H9 (cell line): ENCODE results near the gene SLC1A5. TPM values are rescaled to one million over a fixed set of nuclear protein-coding genes. Genes with fewer than 3 reads are reported as not detected.

Experiments used
- DNase-seq: peaks from one replicate; pipeline ENCODE4 v3.0.0-alpha.2; 2017
- H2AFZ ChIP-seq: one replicate; pipeline ENCODE4 v1.6.1; 2013; ENCODE audit warnings: mild to moderate bottlenecking, low read length, control low read depth, moderate library complexity
- H2AK5ac ChIP-seq: 2 replicates; pipeline ENCODE4 v1.6.1; 2013; ENCODE audit warnings: low read length, control low read depth, mixed read lengths; ENCODE audit not compliant: insufficient read length
- H2BK120ac ChIP-seq: one replicate; pipeline ENCODE4 v1.6.1; 2013; ENCODE audit warnings: low read depth, mild to moderate bottlenecking, low read length, control low read depth, inconsistent platforms; ENCODE audit not compliant: poor library complexity, severe bottlenecking
- H2BK12ac ChIP-seq: 2 replicates; pipeline ENCODE4 v1.6.1; 2013; ENCODE audit warnings: low read length, control low read depth, mixed read lengths, low read depth; ENCODE audit not compliant: insufficient read length
- H2BK15ac ChIP-seq: 2 replicates; pipeline ENCODE4 v1.6.1; 2013; ENCODE audit warnings: low read depth, low read length, control low read depth
- H2BK20ac ChIP-seq: one replicate; pipeline ENCODE4 v1.6.1; 2013; ENCODE audit warnings: low read depth, mild to moderate bottlenecking, low read length, control low read depth, inconsistent platforms; ENCODE audit not compliant: poor library complexity, severe bottlenecking
- H2BK5ac ChIP-seq: 2 replicates; pipeline ENCODE4 v1.6.1; 2013; ENCODE audit warnings: low read length, control low read depth, mixed read lengths; ENCODE audit not compliant: insufficient read length
- H3K14ac ChIP-seq: 2 replicates; pipeline ENCODE4 v1.6.1; 2013; ENCODE audit warnings: low read length, control low read depth; ENCODE audit not compliant: insufficient read depth
- H3K18ac ChIP-seq: 2 replicates; pipeline ENCODE4 v1.6.1; 2013; ENCODE audit warnings: low read depth, mild to moderate bottlenecking, mixed read lengths, low read length, control low read depth; ENCODE audit not compliant: insufficient read length
- H3K23ac ChIP-seq: 2 replicates; pipeline ENCODE4 v1.6.1; 2013; ENCODE audit warnings: low read length, control low read depth, mixed read lengths, low read depth; ENCODE audit not compliant: insufficient read length
- H3K23me2 ChIP-seq: 2 replicates; pipeline ENCODE4 v1.6.1; 2013; ENCODE audit warnings: low read depth, mild to moderate bottlenecking, mixed read lengths, low read length, control low read depth; ENCODE audit not compliant: insufficient read length, poor library complexity, severe bottlenecking
- H3K27ac ChIP-seq: 2 replicates; pipeline ENCODE4 v1.5.1; 2013; ENCODE audit warnings: low read length, control low read depth, mixed read lengths, low read depth; ENCODE audit not compliant: insufficient read length
- H3K27me3 ChIP-seq: 2 replicates; pipeline ENCODE4 v1.6.1; 2013; ENCODE audit warnings: low read length, control low read depth, inconsistent platforms; ENCODE audit not compliant: insufficient read depth
- H3K4ac ChIP-seq: 2 replicates; pipeline ENCODE4 v1.6.1; 2013; ENCODE audit warnings: low read depth, mild to moderate bottlenecking, control low read depth, inconsistent platforms, low read length, moderate library complexity
- H3K4me1 ChIP-seq: 2 replicates; pipeline ENCODE4 v1.6.1; 2013; ENCODE audit warnings: low read length, control low read depth, inconsistent platforms; ENCODE audit not compliant: insufficient read depth
- H3K4me2 ChIP-seq: 2 replicates; pipeline ENCODE4 v1.6.1; 2013; ENCODE audit warnings: low read length, control low read depth, mixed read lengths; ENCODE audit not compliant: insufficient read length, insufficient read depth
- H3K56ac ChIP-seq: 2 replicates; pipeline ENCODE4 v1.6.1; 2013; ENCODE audit warnings: low read depth, mild to moderate bottlenecking, mixed read lengths, low read length, control low read depth; ENCODE audit not compliant: insufficient read length
- H3K79me1 ChIP-seq: 2 replicates; pipeline ENCODE4 v1.6.1; 2013; ENCODE audit warnings: low read depth, mild to moderate bottlenecking, moderate library complexity, low read length, control low read depth, inconsistent platforms; ENCODE audit not compliant: insufficient read depth, poor library complexity, severe bottlenecking
- H3K79me2 ChIP-seq: 2 replicates; pipeline ENCODE4 v1.6.1; 2013; ENCODE audit warnings: low read length, control low read depth, inconsistent platforms; ENCODE audit not compliant: insufficient read depth
- H3K9ac ChIP-seq: 2 replicates; pipeline ENCODE4 v1.6.1; 2013; ENCODE audit warnings: low read length, control low read depth, mixed read lengths; ENCODE audit not compliant: insufficient read length; ENCODE audit errors: extremely low read depth
- H3K9me3 ChIP-seq: one replicate; pipeline ENCODE4 v1.6.1; 2013; ENCODE audit warnings: low read depth, low read length, inconsistent platforms; ENCODE audit not compliant: control insufficient read depth
- H3T11ph ChIP-seq: one replicate; pipeline ENCODE4 v1.6.1; 2013; ENCODE audit warnings: mild to moderate bottlenecking, low read length, control low read depth, inconsistent platforms
- H4K20me1 ChIP-seq: one replicate; pipeline ENCODE4 v1.6.1; 2013; ENCODE audit not compliant: control insufficient read depth, insufficient read length, insufficient read depth
- H4K5ac ChIP-seq: 2 replicates; pipeline ENCODE4 v1.6.1; 2013; ENCODE audit warnings: low read depth, mild to moderate bottlenecking, mixed read lengths, low read length, control low read depth; ENCODE audit not compliant: insufficient read length
- H4K8ac ChIP-seq: replicated peaks from 2 replicates; pipeline ENCODE4 v1.6.1; 2013; ENCODE audit warnings: low read length, control low read depth, mixed read lengths, low read depth; ENCODE audit not compliant: insufficient read length
- H4K91ac ChIP-seq: 2 replicates; pipeline ENCODE4 v1.6.1; 2013; ENCODE audit warnings: low read depth, mild to moderate bottlenecking, moderate library complexity, mixed read lengths, low read length, control low read depth; ENCODE audit not compliant: insufficient read length
- H3K27ac Mint-ChIP-seq, 3 experiments: 2 replicates in 2 of 3; 3 replicates in 1 of 3; pipeline ENCODE4 v1.8.0; 2020 to 2021; ENCODE audit warnings: mixed read lengths in 3 of 3, mild to moderate bottlenecking in 1 of 3, moderate library complexity in 1 of 3
- H3K27me3 Mint-ChIP-seq: 2 replicates; pipeline ENCODE4 v1.8.0; 2021; ENCODE audit warnings: low read depth, mild to moderate bottlenecking, moderate library complexity, mixed read lengths
- H3K36me3 Mint-ChIP-seq, 3 experiments: 2 replicates in 2 of 3; 3 replicates in 1 of 3; pipeline ENCODE4 v1.8.0; 2020 to 2021; ENCODE audit warnings: low read depth in 3 of 3, mixed read lengths in 3 of 3; ENCODE audit not compliant: insufficient read depth in 1 of 3
- H3K4me1 Mint-ChIP-seq, 2 experiments: 2 replicates each; pipeline ENCODE4 v1.8.0; 2020; ENCODE audit warnings: mixed read lengths in 2 of 2
- H3K4me3 Mint-ChIP-seq, 2 experiments: 2 replicates in 1 of 2; 3 replicates in 1 of 2; pipeline ENCODE4 v1.8.0; 2020 to 2021; ENCODE audit warnings: mild to moderate bottlenecking in 2 of 2, mixed read lengths in 2 of 2, moderate library complexity in 1 of 2
- H3K9me3 Mint-ChIP-seq, 2 experiments: 2 replicates in 1 of 2; 3 replicates in 1 of 2; pipeline ENCODE4 v1.8.0; 2020; ENCODE audit warnings: mild to moderate bottlenecking in 2 of 2, mixed read lengths in 2 of 2, moderate library complexity in 1 of 2
- WGBS: extraction: QIAGEN DNeasy Blood & Tissue Kit; methylation state at CpG from one replicate; pipeline ENCODE4 v1.1.7; 2013; ENCODE audit warnings: missing lambda C conversion rate, low lambda C conversion rate, mixed read lengths; ENCODE audit not compliant: insufficient read length; ENCODE audit errors: extremely low coverage; 5-methylcytosine and 5-hydroxymethylcytosine counted together
- total RNA-seq: library from RNA; stranded (reverse); gene quantifications from 2 replicates; pipeline ENCODE4 v1.2.1, GENCODE V29; 2021
- TF ChIP-seq, protein P1 (sequence below): fragments of 200-600 bp; sonication (generic); conservative IDR thresholded peaks from 3 replicates; pipeline ENCODE4 v1.8.0; 2021; ENCODE audit warnings: antibody characterized with exemption, mild to moderate bottlenecking

Gene SLC1A5
- total RNA-seq, 1 experiment from 2014 or later: 258 TPM

DNA sequence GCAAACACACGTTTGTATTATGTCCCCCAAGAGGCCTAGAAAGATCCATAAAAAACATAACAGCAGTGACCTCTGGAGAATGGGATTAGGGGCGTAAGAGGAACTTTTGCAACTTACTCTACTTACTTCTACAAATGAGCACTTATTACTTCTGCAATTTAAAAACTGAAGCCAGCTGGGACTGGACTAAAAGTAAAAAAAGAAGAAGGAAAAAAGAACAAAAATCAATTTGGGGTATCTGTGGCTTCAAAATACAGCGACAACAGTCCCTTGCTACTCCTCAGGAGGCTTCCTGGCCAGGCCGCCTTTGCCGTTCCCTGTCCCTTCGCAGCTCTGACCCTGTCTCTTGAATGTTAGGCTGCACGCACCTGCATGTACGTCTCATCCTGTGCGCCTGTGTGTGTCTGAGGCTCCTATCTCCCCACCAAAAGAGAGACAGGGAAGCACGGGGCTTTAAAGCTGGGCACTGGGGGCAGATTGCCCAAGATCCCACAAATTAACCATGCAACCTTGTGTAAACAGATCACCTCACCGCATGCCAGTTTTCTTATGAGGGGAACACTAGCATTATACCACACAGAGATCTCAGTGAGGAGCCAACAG, 54.6 kb downstream of the SLC1A5 start:
- no peak overlapping the region for H2AK5ac ChIP-seq
- H3K36me3 Mint-ChIP-seq: peaks cover 47 to 88% (median 85%) of the 10 kb centered on the region in 3 experiments; a peak in 6 of 7 replicates
- H2AFZ ChIP-seq: no peak overlapping the region
- no peak overlapping the region for H3K14ac ChIP-seq
- peaks cover 4 to 6% of the 10 kb centered on the region in 2 experiments; a peak in 2 of 4 replicates for H3K4me1 Mint-ChIP-seq
- H3K4me3 Mint-ChIP-seq: no peak overlapping the region; a peak in 1 of 5 replicates
- no peak overlapping the region for H3T11ph ChIP-seq
- no peak overlapping the region for H3K56ac ChIP-seq
- no peaks in the 10 kb centered on the region; the same call in 1 of the 2 replicates for H3K27me3 Mint-ChIP-seq
- DNase-seq: no peak
- H4K5ac ChIP-seq: no peak overlapping the region
- H3K18ac ChIP-seq: no peak overlapping the region
- H3K9me3 Mint-ChIP-seq: no peaks in the 10 kb centered on the region
- no peak overlapping the region for H3K4ac ChIP-seq
- H3K9me3 ChIP-seq: no peaks in the 10 kb centered on the region
- H3K79me2 ChIP-seq: no peaks in the 10 kb centered on the region; the same call in 1 of the 2 replicates
- peak overlapping the region in 2 of 3 experiments; percentile 49 to 71; a peak in 2 of 7 replicates for H3K27ac Mint-ChIP-seq
- H3K23ac ChIP-seq: no peak overlapping the region
- no peak overlapping the region for H4K91ac ChIP-seq
- no peak overlapping the region for H4K8ac ChIP-seq
- WGBS: no CpG with 5 or more reads among the region's 11 CpGs
- H2BK5ac ChIP-seq: no peak overlapping the region
- H2BK20ac ChIP-seq: no peak overlapping the region
- peaks cover 4% of the 10 kb centered on the region for H4K20me1 ChIP-seq
- no peak overlapping the region for H3K27ac ChIP-seq
- H3K4me2 ChIP-seq: no peak overlapping the region
- H3K9ac ChIP-seq: no peak overlapping the region
- H3K79me1 ChIP-seq: no peaks in the 10 kb centered on the region
- TF ChIP-seq, protein P1, sequence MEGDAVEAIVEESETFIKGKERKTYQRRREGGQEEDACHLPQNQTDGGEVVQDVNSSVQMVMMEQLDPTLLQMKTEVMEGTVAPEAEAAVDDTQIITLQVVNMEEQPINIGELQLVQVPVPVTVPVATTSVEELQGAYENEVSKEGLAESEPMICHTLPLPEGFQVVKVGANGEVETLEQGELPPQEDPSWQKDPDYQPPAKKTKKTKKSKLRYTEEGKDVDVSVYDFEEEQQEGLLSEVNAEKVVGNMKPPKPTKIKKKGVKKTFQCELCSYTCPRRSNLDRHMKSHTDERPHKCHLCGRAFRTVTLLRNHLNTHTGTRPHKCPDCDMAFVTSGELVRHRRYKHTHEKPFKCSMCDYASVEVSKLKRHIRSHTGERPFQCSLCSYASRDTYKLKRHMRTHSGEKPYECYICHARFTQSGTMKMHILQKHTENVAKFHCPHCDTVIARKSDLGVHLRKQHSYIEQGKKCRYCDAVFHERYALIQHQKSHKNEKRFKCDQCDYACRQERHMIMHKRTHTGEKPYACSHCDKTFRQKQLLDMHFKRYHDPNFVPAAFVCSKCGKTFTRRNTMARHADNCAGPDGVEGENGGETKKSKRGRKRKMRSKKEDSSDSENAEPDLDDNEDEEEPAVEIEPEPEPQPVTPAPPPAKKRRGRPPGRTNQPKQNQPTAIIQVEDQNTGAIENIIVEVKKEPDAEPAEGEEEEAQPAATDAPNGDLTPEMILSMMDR: no peak
- H3K23me2 ChIP-seq: no peaks in the 10 kb centered on the region
- no peaks in the 10 kb centered on the region for H3K27me3 ChIP-seq
- no peaks in the 10 kb centered on the region for H3K4me1 ChIP-seq
- no peak overlapping the region for H2BK12ac ChIP-seq
- H2BK120ac ChIP-seq: no peak overlapping the region
- no peak overlapping the region for H2BK15ac ChIP-seq
